GM12878 (cell line): Measurements from ENCODE around the gene MYO9B. TPM values are rescaled to one million over a fixed set of nuclear protein-coding genes. Genes with fewer than 3 reads are reported as not detected.

Experiments
- ATAC-seq: fragments of 200-7000 bp; cut with Tn5 transposase; 3 replicates; pipeline ENCODE4 v1.9.1; 2020; ENCODE audit warnings: mild to moderate bottlenecking, moderate library complexity
- BruUV-seq: library from RNA; stranded (reverse); fragments of 400-500 nt; replicated peaks from 2 replicates; lab custom pipeline; 2021; lab: Mats Ljungman, UMichigan
- CTCF ChIA-PET: fragments of 300-600 bp; sonication (Branson Sonifier 250); formaldehyde crosslinking; extraction: SDS; loops from one replicate; lab custom pipeline; 2021; ENCODE audit warnings: inconsistent platforms; lab: Yijun Ruan, JAX
- POLR2A ChIA-PET: fragments of 350-600 bp; formaldehyde crosslinking; extraction: SDS; loops from one replicate; lab custom pipeline; 2021; ENCODE audit warnings: inconsistent platforms; lab: Charles Lee
- RAD21 ChIA-PET: fragments of 300-600 bp; sonication (Branson Sonifier 250); formaldehyde crosslinking; loops from one replicate; lab custom pipeline; 2023; ENCODE audit warnings: antibody characterized with exemption; ENCODE audit not compliant: unreplicated experiment; lab: Charles Lee
- SMC1A ChIA-PET: fragments of 300-600 bp; sonication (Branson Sonifier 250); formaldehyde crosslinking; loops from one replicate; lab custom pipeline; 2023; ENCODE audit not compliant: unreplicated experiment, uncharacterized antibody; lab: Charles Lee
- DNase-seq: peaks from one replicate; pipeline ENCODE4 v3.0.0-alpha.2; 2011; ENCODE audit warnings: low read depth, low spot score
- FAIRE-seq: peaks from 3 replicates; lab custom pipeline; 2011; peaks lifted over from hg19 to GRCh38; lab: Jason Lieb, UNC
- H2AFZ ChIP-seq: 2 replicates; pipeline ENCODE4 v1.6.0; 2011; ENCODE audit warnings: low read depth, low read length, control low read depth; ENCODE audit not compliant: control insufficient read depth
- H3K27ac ChIP-seq: 2 replicates; pipeline ENCODE4 v1.5.1; 2011; ENCODE audit warnings: control low read depth; ENCODE audit not compliant: control insufficient read depth, insufficient read depth
- H3K27me3 ChIP-seq, 2 experiments: replicated peaks in 1 of 2; 2 replicates each; pipeline versions ENCODE4 v1.6.0 to v1.6.1; 2011; ENCODE audit warnings: low read length in 1 of 2; ENCODE audit not compliant: control insufficient read depth in 2 of 2, insufficient read depth in 2 of 2
- H3K36me3 ChIP-seq, 2 experiments: 2 replicates each; pipeline ENCODE4 v1.5.1; 2011; ENCODE audit warnings: low read length in 1 of 2; ENCODE audit not compliant: control insufficient read depth in 2 of 2, insufficient read depth in 2 of 2
- H3K4me1 ChIP-seq: 2 replicates; pipeline ENCODE4 v1.6.1; 2011; ENCODE audit warnings: mild to moderate bottlenecking, low read length, moderate library complexity, mixed read lengths; ENCODE audit not compliant: control insufficient read depth, insufficient read depth
- H3K4me2 ChIP-seq: 2 replicates; pipeline ENCODE4 v1.6.0; 2011; ENCODE audit warnings: control low read depth; ENCODE audit not compliant: control insufficient read depth, insufficient read depth
- H3K4me3 ChIP-seq: fragments of 200-600 bp; sonication (generic); 2 replicates; pipeline ENCODE4 v1.5.1; 2016
- H3K79me2 ChIP-seq: 2 replicates; pipeline ENCODE4 v1.6.0; 2011; ENCODE audit warnings: low read length; ENCODE audit not compliant: control insufficient read depth, insufficient read depth
- H3K9ac ChIP-seq: 2 replicates; pipeline ENCODE4 v1.8.0; 2011; ENCODE audit warnings: low read length, control low read depth, mixed read lengths; ENCODE audit not compliant: control insufficient read depth, insufficient read depth
- H3K9me3 ChIP-seq: replicated peaks from 3 replicates; pipeline ENCODE4 v1.5.1; 2011; ENCODE audit warnings: mild to moderate bottlenecking, low read length; ENCODE audit not compliant: control insufficient read depth, insufficient read depth
- H4K20me1 ChIP-seq: 2 replicates; pipeline ENCODE4 v1.6.0; 2011; ENCODE audit not compliant: control insufficient read depth, insufficient read depth
- ATF7 ChIP-seq: fragments of 450-650 bp; IDR thresholded peaks from 2 replicates; pipeline ENCODE4 v1.6.1; 2016; ENCODE audit warnings: low read depth, mild to moderate bottlenecking
- EZH2 ChIP-seq: IDR thresholded peaks from 2 replicates; pipeline ENCODE4 v1.6.1; 2012; ENCODE audit warnings: low read depth, mild to moderate bottlenecking, control low read depth, inconsistent platforms, low read length, borderline replicate concordance; ENCODE audit not compliant: control insufficient read depth
- GABPA ChIP-seq: IDR thresholded peaks from 2 replicates; pipeline ENCODE4 v1.6.1; 2014; ENCODE audit warnings: antibody characterized with exemption, low read depth, mild to moderate bottlenecking, inconsistent platforms
- HCFC1 ChIP-seq: fragments of 150-350 bp; IDR thresholded peaks from 2 replicates; pipeline ENCODE4 v1.6.1; 2014; ENCODE audit warnings: low read length
- LARP7 ChIP-seq: fragments of 450-650 bp; IDR thresholded peaks from 2 replicates; pipeline ENCODE4 v1.6.1; 2017; ENCODE audit warnings: mild to moderate bottlenecking
- PML ChIP-seq: IDR thresholded peaks from 2 replicates; pipeline ENCODE4 v1.6.1; 2012; ENCODE audit warnings: low read length, inconsistent platforms
- RAD51 ChIP-seq: fragments of 450-650 bp; IDR thresholded peaks from 2 replicates; pipeline ENCODE4 v1.6.1; 2016; ENCODE audit warnings: moderate library complexity, mild to moderate bottlenecking, inconsistent platforms
- RUNX3 ChIP-seq: IDR thresholded peaks from 2 replicates; pipeline ENCODE4 v1.6.1; 2012; ENCODE audit warnings: low read length, inconsistent platforms
- SPI1 ChIP-seq: IDR thresholded peaks from 2 replicates; pipeline ENCODE4 v1.6.1; 2011; ENCODE audit warnings: low read depth, mild to moderate bottlenecking, low read length, moderate library complexity, borderline replicate concordance; ENCODE audit not compliant: insufficient read depth
- WGBS: methylation state at CpG from one replicate; pipeline ENCODE4 v1.1.6; 2016; ENCODE audit warnings: low lambda C conversion rate; ENCODE audit not compliant: insufficient replicate concordance, insufficient coverage; ENCODE audit errors: missing lambda C conversion rate; 5-methylcytosine and 5-hydroxymethylcytosine counted together
- in situ Hi-C: fragments of 300-500 bp; cut with MboI; formaldehyde crosslinking; loops from 9 replicates; pipeline ENCODE4 v1.14.3; 2018; ENCODE audit warnings: mixed read lengths
- intact Hi-C: fragments of 100-400 bp; cut with micrococcal nuclease; formaldehyde crosslinking; loops from one replicate; pipeline ENCODE4 v1.14.2; 2022; ENCODE audit not compliant: unreplicated experiment
- polyA plus RNA-seq, 11 experiments: library from polyadenylated mRNA; depleted of rRNA in 4 of 11; unstranded in 6 of 11; stranded (reverse) in 5 of 11; fragments of >200 nt; fragmentation: Nextera tagmentation in 4 of 11; fragmentation: Illumina TruSeq in 1 of 11; extraction: Ambion mirVana in 4 of 11; extraction: Trizol in 1 of 11; gene quantifications; 1 replicate in 1 of 11; 2 replicates in 10 of 11; pipeline versions ENCODE4 v1.2.1 to v1.2.3, GENCODE V29; 2011 to 2016; ENCODE audit warnings: inconsistent platforms in 2 of 11, missing spikeins in 2 of 11, low read depth in 1 of 11
- total RNA-seq, 4 experiments: library from RNA; depleted of rRNA in 3 of 4; stranded (reverse); fragments of >200 nt in 3 of 4; fragmentation: Illumina TruSeq in 1 of 4; extraction: Trizol in 1 of 4; gene quantifications; 2 replicates each; pipeline versions ENCODE4 v1.2.1 to v1.2.3, GENCODE V29; 2013 to 2021
- TF ChIP-seq, protein P1 (sequence below): fragments of 450-650 bp; IDR thresholded peaks from 2 replicates; pipeline ENCODE4 v1.6.1; 2017; ENCODE audit warnings: mild to moderate bottlenecking, low read depth, inconsistent platforms; ENCODE audit not compliant: poor library complexity, severe bottlenecking
- TF ChIP-seq, protein P2 (sequence below): fragments of 450-650 bp; IDR thresholded peaks from 2 replicates; pipeline ENCODE4 v1.6.1; 2016; ENCODE audit warnings: mild to moderate bottlenecking, moderate library complexity, borderline replicate concordance
- TF ChIP-seq, protein P3 (sequence below): fragments of 450-650 bp; IDR thresholded peaks from 2 replicates; pipeline ENCODE4 v1.6.1; 2016; ENCODE audit warnings: mild to moderate bottlenecking
- TF ChIP-seq, protein P4 (sequence below): fragments of 450-650 bp; formaldehyde crosslinking; IDR thresholded peaks from 2 replicates; pipeline ENCODE4 v1.4.0; 2022; ENCODE audit warnings: mild to moderate bottlenecking, moderate library complexity

Gene MYO9B
- total and polyA plus RNA-seq, 10 of the 15 experiments (the other 5 are each of a cell fraction or from before 2014, with no cell fraction given), result 5.4 to 165 (median 45.8) TPM

DNA sequence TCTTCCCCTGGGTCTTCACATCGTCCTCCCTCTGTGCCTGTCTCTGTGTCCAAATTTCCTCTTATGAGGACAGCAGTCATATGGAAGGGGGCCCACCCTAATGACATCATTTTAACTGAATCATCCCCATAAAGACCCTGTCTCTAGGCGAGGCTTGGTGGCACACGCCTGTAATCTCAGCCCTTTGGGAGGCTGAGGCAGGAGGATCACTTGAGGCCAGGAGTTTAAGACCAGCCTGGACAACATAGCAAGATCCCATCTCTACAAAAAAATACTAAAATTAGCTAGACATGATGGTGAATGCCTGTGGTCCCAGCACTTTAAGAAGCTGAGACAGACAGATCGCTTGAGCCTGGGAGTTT, 4.8 kb downstream of the MYO9B start:
- H3K9me3 ChIP-seq, result no peaks in the 10 kb centered on the region
- 38% methylated on average over 4 of the region's 4 CpGs for WGBS
- peaks cover 32% of the 10 kb centered on the region for H3K4me1 ChIP-seq
- no peaks in the 10 kb centered on the region for H3K27me3 ChIP-seq
- FAIRE-seq (no peak), DNase-seq (no peak), ATAC-seq (no peak)
- H2AFZ ChIP-seq, result no peak overlapping the region
- peaks cover 14% of the 10 kb centered on the region for H4K20me1 ChIP-seq
- POLR2A ChIA-PET, result interaction anchor here (0.8 to 8.5 kb wide), 6 partner anchors 25 to 187 kb away, joined by 3 to 111 read pairs (median 4); partner anchors contain the start of gene BABAM1
- H3K4me3 ChIP-seq, result peak overlapping the region; percentile 93; the same call in 1 of the 2 replicates
- peak overlapping the region; percentile 79 for H3K9ac ChIP-seq
- in situ Hi-C loops, result no loop called here
- peak overlapping the region; percentile 87 for H3K27ac ChIP-seq
- SMC1A ChIA-PET, result interaction anchor here (0.7 to 11.7 kb wide), 10 partner anchors 10 to 163 kb away, joined by 3 to 88 read pairs (median 4); partner anchors contain the start of gene USE1
- TF ChIP-seq, protein P1, sequence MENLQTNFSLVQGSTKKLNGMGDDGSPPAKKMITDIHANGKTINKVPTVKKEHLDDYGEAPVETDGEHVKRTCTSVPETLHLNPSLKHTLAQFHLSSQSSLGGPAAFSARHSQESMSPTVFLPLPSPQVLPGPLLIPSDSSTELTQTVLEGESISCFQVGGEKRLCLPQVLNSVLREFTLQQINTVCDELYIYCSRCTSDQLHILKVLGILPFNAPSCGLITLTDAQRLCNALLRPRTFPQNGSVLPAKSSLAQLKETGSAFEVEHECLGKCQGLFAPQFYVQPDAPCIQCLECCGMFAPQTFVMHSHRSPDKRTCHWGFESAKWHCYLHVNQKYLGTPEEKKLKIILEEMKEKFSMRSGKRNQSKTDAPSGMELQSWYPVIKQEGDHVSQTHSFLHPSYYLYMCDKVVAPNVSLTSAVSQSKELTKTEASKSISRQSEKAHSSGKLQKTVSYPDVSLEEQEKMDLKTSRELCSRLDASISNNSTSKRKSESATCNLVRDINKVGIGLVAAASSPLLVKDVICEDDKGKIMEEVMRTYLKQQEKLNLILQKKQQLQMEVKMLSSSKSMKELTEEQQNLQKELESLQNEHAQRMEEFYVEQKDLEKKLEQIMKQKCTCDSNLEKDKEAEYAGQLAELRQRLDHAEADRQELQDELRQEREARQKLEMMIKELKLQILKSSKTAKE, result no peak
- no peak for TF ChIP-seq EZH2
- peak; percentile 71 for TF ChIP-seq ATF7
- TF ChIP-seq RUNX3, result no peak
- TF ChIP-seq, protein P2, sequence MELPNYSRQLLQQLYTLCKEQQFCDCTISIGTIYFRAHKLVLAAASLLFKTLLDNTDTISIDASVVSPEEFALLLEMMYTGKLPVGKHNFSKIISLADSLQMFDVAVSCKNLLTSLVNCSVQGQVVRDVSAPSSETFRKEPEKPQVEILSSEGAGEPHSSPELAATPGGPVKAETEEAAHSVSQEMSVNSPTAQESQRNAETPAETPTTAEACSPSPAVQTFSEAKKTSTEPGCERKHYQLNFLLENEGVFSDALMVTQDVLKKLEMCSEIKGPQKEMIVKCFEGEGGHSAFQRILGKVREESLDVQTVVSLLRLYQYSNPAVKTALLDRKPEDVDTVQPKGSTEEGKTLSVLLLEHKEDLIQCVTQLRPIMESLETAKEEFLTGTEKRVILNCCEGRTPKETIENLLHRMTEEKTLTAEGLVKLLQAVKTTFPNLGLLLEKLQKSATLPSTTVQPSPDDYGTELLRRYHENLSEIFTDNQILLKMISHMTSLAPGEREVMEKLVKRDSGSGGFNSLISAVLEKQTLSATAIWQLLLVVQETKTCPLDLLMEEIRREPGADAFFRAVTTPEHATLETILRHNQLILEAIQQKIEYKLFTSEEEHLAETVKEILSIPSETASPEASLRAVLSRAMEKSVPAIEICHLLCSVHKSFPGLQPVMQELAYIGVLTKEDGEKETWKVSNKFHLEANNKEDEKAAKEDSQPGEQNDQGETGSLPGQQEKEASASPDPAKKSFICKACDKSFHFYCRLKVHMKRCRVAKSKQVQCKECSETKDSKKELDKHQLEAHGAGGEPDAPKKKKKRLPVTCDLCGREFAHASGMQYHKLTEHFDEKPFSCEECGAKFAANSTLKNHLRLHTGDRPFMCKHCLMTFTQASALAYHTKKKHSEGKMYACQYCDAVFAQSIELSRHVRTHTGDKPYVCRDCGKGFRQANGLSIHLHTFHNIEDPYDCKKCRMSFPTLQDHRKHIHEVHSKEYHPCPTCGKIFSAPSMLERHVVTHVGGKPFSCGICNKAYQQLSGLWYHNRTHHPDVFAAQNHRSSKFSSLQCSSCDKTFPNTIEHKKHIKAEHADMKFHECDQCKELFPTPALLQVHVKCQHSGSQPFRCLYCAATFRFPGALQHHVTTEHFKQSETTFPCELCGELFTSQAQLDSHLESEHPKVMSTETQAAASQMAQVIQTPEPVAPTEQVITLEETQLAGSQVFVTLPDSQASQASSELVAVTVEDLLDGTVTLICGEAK, result 0 out of 2 replicates have a peak, but pooled peaks have one; percentile 17
- TF ChIP-seq RAD51, result no peak
- no peak for TF ChIP-seq PML
- TF ChIP-seq SPI1, result no peak
- TF ChIP-seq LARP7, result no peak
- TF ChIP-seq GABPA, result no peak
- no peak for TF ChIP-seq HCFC1
- TF ChIP-seq, protein P3, sequence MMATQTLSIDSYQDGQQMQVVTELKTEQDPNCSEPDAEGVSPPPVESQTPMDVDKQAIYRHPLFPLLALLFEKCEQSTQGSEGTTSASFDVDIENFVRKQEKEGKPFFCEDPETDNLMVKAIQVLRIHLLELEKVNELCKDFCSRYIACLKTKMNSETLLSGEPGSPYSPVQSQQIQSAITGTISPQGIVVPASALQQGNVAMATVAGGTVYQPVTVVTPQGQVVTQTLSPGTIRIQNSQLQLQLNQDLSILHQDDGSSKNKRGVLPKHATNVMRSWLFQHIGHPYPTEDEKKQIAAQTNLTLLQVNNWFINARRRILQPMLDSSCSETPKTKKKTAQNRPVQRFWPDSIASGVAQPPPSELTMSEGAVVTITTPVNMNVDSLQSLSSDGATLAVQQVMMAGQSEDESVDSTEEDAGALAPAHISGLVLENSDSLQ, result no peak
- TF ChIP-seq, protein P4, sequence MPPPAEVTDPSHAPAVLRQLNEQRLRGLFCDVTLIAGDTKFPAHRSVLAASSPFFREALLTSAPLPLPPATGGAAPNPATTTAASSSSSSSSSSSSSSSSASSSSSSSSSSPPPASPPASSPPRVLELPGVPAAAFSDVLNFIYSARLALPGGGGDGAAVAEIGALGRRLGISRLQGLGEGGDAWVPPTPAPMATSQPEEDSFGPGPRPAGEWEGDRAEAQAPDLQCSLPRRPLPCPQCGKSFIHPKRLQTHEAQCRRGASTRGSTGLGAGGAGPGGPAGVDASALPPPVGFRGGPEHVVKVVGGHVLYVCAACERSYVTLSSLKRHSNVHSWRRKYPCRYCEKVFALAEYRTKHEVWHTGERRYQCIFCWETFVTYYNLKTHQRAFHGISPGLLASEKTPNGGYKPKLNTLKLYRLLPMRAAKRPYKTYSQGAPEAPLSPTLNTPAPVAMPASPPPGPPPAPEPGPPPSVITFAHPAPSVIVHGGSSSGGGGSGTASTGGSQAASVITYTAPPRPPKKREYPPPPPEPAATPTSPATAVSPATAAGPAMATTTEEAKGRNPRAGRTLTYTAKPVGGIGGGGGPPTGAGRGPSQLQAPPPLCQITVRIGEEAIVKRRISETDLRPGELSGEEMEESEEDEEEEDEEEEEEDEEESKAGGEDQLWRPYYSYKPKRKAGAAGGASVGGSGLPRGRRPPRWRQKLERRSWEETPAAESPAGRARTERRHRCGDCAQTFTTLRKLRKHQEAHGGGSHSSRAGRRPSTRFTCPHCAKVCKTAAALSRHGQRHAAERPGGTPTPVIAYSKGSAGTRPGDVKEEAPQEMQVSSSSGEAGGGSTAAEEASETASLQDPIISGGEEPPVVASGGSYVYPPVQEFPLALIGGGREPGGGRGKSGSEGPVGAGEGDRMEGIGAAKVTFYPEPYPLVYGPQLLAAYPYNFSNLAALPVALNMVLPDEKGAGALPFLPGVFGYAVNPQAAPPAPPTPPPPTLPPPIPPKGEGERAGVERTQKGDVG (CRISPR knock-in tag), result no peak
- peak overlapping the region; percentile 82 for H3K4me2 ChIP-seq
- intact Hi-C loops, result loop anchor here (1.0 to 2.0 kb wide), 2 partner anchors 24 to 46 kb away; no protein-coding TSS in a partner anchor
- peaks cover 2 to 4% of the 10 kb centered on the region in 2 experiments; a peak in 2 of 4 replicates for H3K36me3 ChIP-seq
- peaks cover 97% of the 10 kb centered on the region for H3K79me2 ChIP-seq
- CTCF ChIA-PET, result interaction anchor here (0.6 to 4.3 kb wide), 10 partner anchors 10 to 240 kb away, joined by 3 to 30 read pairs (median 4); partner anchors contain the start of genes ANKLE1 and USE1
- RAD21 ChIA-PET, result interaction anchor here (0.8 to 7.7 kb wide), 4 partner anchors 29 to 104 kb away, joined by 3 to 91 read pairs (median 5); no protein-coding TSS in a partner anchor
- BruUV-seq, result no TSS peak
